Measurements from ENCODE around the gene KLF13.

- TF ChIP-seq CTCF (IDR thresholded peaks at IDR 0.05; ENCODE audit: insufficient read depth, low read length) (no peak), POLR2AphosphoS5 (IDR thresholded peaks at IDR 0.05; ENCODE audit: low read depth) (no peak), REST (IDR thresholded peaks at IDR 0.05; ENCODE audit: insufficient replicate concordance, low read depth) (no peak), SPI1 (IDR thresholded peaks at IDR 0.05; ENCODE audit: borderline replicate concordance, low read depth) (no peak)
These were observed 43.6 kb upstream of the KLF13 start for GRCh38 chr15:31283043-31283442.

All from HL-60 (cell line).